Karpas-422 (cell line): Measurements from ENCODE around the gene SHC1. TPM values are rescaled to one million over a fixed set of nuclear protein-coding genes. Genes with fewer than 3 reads are reported as not detected.
"Not testable (repeated sequence)": the region's sequence is repeated elsewhere in the genome, so short reads cannot be mapped to it uniquely, and the experiment has no call there.

Experiments used
- DNase-seq: peaks from one replicate; pipeline ENCODE4 v3.0.0-alpha.2; 2015
- H2AFZ ChIP-seq: fragments of 200-600 bp; sonication (generic); 2 replicates; pipeline ENCODE4 v1.6.1; 2014; ENCODE audit warnings: antibody characterized with exemption, low read length, mixed read lengths
- H3K27ac ChIP-seq: fragments of 200-600 bp; sonication (generic); 2 replicates; pipeline ENCODE4 v1.5.1; 2014; ENCODE audit warnings: mild to moderate bottlenecking, low read length, moderate library complexity
- H3K27me3 ChIP-seq: fragments of 200-600 bp; sonication (generic); 2 replicates; pipeline ENCODE4 v1.6.1; 2014; ENCODE audit warnings: low read length, mixed read lengths
- H3K36me3 ChIP-seq: fragments of 200-600 bp; sonication (generic); 2 replicates; pipeline ENCODE4 v1.6.1; 2014; ENCODE audit warnings: low read length, mixed read lengths; ENCODE audit not compliant: insufficient read depth
- H3K4me1 ChIP-seq: fragments of 200-600 bp; sonication (generic); 2 replicates; pipeline ENCODE4 v1.6.1; 2014; ENCODE audit warnings: mild to moderate bottlenecking, low read length, mixed read lengths
- H3K4me2 ChIP-seq: fragments of 200-600 bp; sonication (generic); 2 replicates; pipeline ENCODE4 v1.6.1; 2014; ENCODE audit warnings: low read length, low read depth, mild to moderate bottlenecking; ENCODE audit not compliant: poor library complexity, severe bottlenecking
- H3K4me3 ChIP-seq: fragments of 200-600 bp; sonication (generic); 2 replicates; pipeline ENCODE4 v1.5.1; 2014; ENCODE audit warnings: mild to moderate bottlenecking, antibody characterized with exemption, low read length, mixed read lengths
- H3K79me2 ChIP-seq: fragments of 200-600 bp; sonication (generic); 2 replicates; pipeline ENCODE4 v1.6.1; 2014; ENCODE audit warnings: mild to moderate bottlenecking, low read length, mixed read lengths
- H3K9ac ChIP-seq: fragments of 200-600 bp; sonication (generic); 2 replicates; pipeline ENCODE4 v1.6.0; 2014; ENCODE audit warnings: low read length
- H3K9me2 ChIP-seq: fragments of 200-600 bp; sonication (generic), shearing (Covaris generic); replicated peaks from 2 replicates; pipeline ENCODE4 v1.6.0; 2014; ENCODE audit warnings: mild to moderate bottlenecking, low read length, moderate library complexity; ENCODE audit not compliant: insufficient read depth
- H3K9me3 ChIP-seq: fragments of 300-700, 200-600 bp; sonication (generic); 2 replicates; pipeline ENCODE4 v1.6.1; 2014; ENCODE audit warnings: low read length, mixed read lengths
- H4K20me1 ChIP-seq: fragments of 200-600 bp; sonication (generic); 2 replicates; pipeline ENCODE4 v1.6.1; 2014; ENCODE audit warnings: mild to moderate bottlenecking, antibody characterized with exemption, low read length, low read depth; ENCODE audit not compliant: insufficient read depth
- total RNA-seq: library from RNA; depleted of rRNA; stranded (reverse); fragments of >200 nt; shearing (Covaris generic); gene quantifications from 2 replicates; pipeline ENCODE4 v1.2.3, GENCODE V29; 2014; ENCODE audit warnings: low replicate concordance

Gene SHC1
- total RNA-seq, 1 experiment from 2014 or later, result 27.8 TPM

DNA sequence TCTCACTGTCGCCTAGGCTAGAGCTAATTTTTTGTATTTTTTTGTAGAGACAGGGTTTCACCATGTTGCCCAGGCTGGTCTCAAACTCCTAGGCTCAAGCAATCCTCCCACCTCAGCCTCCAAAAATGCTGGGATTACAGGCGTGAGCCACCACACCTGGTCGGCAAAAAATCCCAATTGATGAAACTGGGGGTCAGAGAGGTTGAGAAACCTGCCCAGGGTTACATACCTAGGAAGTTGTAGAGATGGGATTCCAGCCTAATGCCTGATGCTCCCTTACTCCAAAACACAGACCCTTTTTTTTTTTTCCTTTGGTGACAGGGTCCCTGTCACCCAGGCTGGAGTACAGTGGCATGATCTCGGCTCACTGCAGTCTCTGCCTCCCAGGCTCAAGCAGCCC lies 16.2 kb upstream of the SHC1 start:
- not testable (repeated sequence) for DNase-seq, H3K9ac ChIP-seq, H4K20me1 ChIP-seq, H2AFZ ChIP-seq, H3K9me3 ChIP-seq, H3K27me3 ChIP-seq, H3K4me3 ChIP-seq, H3K9me2 ChIP-seq, H3K4me2 ChIP-seq, H3K27ac ChIP-seq
- peaks cover 14% of the 10 kb centered on the region; the same call in 1 of the 2 replicates for H3K36me3 ChIP-seq
- H3K4me1 ChIP-seq, result peaks cover 17% of the 10 kb centered on the region
- peaks cover 23% of the 10 kb centered on the region for H3K79me2 ChIP-seq

- no peak overlapping the region for H2AFZ ChIP-seq
- H3K9me2 ChIP-seq, result no peaks in the 10 kb centered on the region
- H3K9me3 ChIP-seq, result no peaks in the 10 kb centered on the region
- H3K9ac ChIP-seq, result peak overlapping the region; percentile 91
- H3K27ac ChIP-seq, result peak overlapping the region; percentile 64; the same call in 1 of the 2 replicates
- no peaks in the 10 kb centered on the region for H3K27me3 ChIP-seq
- peak overlapping the region; percentile 86 for H3K4me2 ChIP-seq
- peak overlapping the region; percentile 92 for H3K4me3 ChIP-seq
- peaks cover 21% of the 10 kb centered on the region for H3K36me3 ChIP-seq
- H3K4me1 ChIP-seq, result peaks cover 17% of the 10 kb centered on the region
- H3K79me2 ChIP-seq, result peaks cover 23% of the 10 kb centered on the region
- no peak for DNase-seq
- no peaks in the 10 kb centered on the region for H4K20me1 ChIP-seq
Measured at GRCh38 chr1:154983776-154984466, 13.4 kb upstream of the SHC1 start.

DNA sequence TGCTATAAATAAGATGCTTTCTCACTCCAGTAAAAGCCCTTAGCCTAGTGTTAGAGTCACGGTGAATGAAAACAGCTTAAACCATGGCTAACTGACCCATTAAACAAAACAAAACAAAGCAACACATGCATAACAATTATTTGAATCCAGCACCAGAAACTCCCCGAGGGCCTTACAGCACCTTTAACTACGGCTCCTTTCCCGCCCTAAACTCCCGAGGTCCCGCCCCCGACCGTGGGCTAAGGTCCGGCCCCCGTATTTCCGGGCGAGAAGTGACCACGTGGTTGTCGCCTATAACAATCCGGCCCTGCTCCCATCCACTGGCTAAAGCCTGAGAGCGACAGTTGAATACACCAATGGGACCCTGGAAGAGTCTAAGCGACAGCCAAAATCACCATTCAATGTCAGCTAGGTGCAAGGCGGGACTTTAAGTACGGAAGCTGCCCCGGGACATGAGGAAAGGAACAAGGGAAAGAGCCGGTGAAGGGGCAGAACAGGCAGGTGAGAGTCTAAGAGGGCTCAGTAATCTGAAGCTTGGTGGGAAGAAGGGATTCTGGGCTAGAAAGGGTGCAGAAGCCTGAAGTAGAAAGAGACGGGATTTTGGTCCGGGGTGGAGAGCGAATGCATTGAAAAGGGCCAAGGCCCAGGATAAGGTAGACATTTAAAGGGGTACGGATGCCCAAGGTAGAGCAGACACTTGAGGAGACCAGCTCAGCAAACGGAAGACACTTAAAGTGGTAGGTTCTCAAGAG lies 12.5 kb upstream of the SHC1 start, which contains the start of gene FLAD1:
Gene FLAD1, plus strand, starts transcription at position 448 of the 752 bp plus-strand sequence. CDS start 351 bp downstream, outside the sequence.
- H3K27me3 ChIP-seq, result no peaks in the 10 kb centered on the region
- H4K20me1 ChIP-seq, result no peaks in the 10 kb centered on the region
- no peaks in the 10 kb centered on the region for H3K9me2 ChIP-seq
- H2AFZ ChIP-seq, result peak within 1 kb of the TSS; percentile 50; the same call in 1 of the 2 replicates
- H3K4me1 ChIP-seq, result peaks cover 17% of the 10 kb centered on the region
- peaks cover 20% of the 10 kb centered on the region for H3K36me3 ChIP-seq
- DNase-seq, result peak; percentile 99
- peak within 1 kb of the TSS; percentile 67 for H3K27ac ChIP-seq
- H3K4me2 ChIP-seq, result peak within 1 kb of the TSS; percentile 86
- peak within 1 kb of the TSS; percentile 92 for H3K4me3 ChIP-seq
- H3K79me2 ChIP-seq, result peaks cover 27% of the 10 kb centered on the region
- peak within 1 kb of the TSS; percentile 91 for H3K9ac ChIP-seq
- H3K9me3 ChIP-seq, result no peaks in the 10 kb centered on the region

DNA sequence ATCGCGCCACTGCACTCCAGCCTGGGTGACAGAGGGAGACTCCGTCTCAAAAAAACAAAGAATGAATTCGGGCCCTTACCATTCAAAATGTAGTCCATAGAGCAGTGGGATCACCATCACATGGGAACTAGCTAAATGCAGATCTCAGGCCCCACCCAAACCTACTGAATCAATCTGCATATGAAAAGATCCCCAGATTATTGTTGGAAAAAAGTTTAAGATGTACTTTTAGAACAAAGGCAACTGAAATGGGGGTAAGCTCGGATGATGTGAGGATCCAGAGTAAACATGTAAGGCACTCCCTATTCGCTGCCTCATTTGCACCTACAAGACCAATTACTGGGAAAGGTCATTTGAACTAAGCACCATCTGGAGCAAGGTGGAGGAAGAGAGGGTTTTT lies 11.8 kb upstream of the SHC1 start:
- Histone ChIP-seq H4K20me1 (no peaks in the 10 kb centered on the region), H3K9me2 (no peaks in the 10 kb centered on the region), H2AFZ (no peak overlapping the region), H3K27ac (peak overlapping the region; percentile 67), H3K4me1 (peaks cover 21% of the 10 kb centered on the region), H3K4me2 (peak overlapping the region; percentile 86), H3K27me3 (no peaks in the 10 kb centered on the region), H3K79me2 (peaks cover 33% of the 10 kb centered on the region), H3K4me3 (peak overlapping the region; percentile 92), H3K36me3 (peaks cover 20% of the 10 kb centered on the region), H3K9me3 (no peaks in the 10 kb centered on the region), H3K9ac (peak overlapping the region; percentile 62)
- no peak for DNase-seq

DNA sequence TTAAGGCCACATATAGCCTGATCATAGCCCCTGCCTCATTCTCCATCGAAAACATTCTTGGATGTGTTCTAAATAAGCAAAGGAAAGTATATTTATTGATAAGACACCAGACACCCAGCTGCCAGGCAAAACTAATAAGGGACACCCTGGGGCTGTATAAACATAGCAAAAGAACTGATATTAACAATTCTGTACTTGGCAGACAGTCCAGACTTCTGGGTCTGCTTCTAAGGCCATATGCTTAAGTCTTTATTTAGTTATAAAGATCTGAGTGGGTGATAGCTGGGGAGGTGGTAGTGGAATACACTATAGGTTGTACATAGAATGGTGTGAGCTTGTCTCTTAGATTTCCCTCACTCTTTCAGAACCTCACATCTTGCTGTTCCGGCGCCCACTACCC lies 7.8 kb upstream of the SHC1 start:
- Histone ChIP-seq H3K79me2 (peaks cover 44% of the 10 kb centered on the region), H3K4me2 (no peak overlapping the region), H3K4me3 (no peak overlapping the region), H3K9me2 (no peaks in the 10 kb centered on the region), H2AFZ (no peak overlapping the region), H3K9me3 (no peaks in the 10 kb centered on the region), H3K4me1 (peaks cover 29% of the 10 kb centered on the region), H3K9ac (no peak overlapping the region), H3K27ac (peak overlapping the region; percentile 94; the same call in 1 of the 2 replicates), H4K20me1 (no peaks in the 10 kb centered on the region), H3K27me3 (no peaks in the 10 kb centered on the region), H3K36me3 (peaks cover 26% of the 10 kb centered on the region)
- DNase-seq, result no peak

DNA sequence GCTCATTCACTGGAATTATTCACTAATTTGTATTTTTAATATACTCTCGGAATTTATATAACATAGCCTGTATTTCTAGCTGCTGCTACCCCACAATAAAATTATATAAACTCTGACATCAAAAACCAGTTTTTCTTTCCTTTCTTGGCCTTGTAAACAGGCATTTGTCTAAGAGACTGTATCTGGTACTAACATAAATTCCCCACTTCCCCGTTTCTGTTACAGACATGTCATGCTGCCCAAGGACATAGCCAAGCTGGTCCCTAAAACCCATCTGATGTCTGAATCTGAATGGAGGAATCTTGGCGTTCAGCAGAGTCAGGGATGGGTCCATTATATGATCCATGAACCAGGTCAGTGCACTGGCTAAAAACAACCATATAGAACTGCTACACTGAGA lies 7.2 kb upstream of the SHC1 start:
- Histone ChIP-seq H3K4me1 (peaks cover 33% of the 10 kb centered on the region), H3K79me2 (peaks cover 46% of the 10 kb centered on the region), H3K36me3 (peaks cover 26% of the 10 kb centered on the region), H3K4me2 (peak overlapping the region; percentile 23), H3K27ac (peak overlapping the region; percentile 94)
- H2AFZ ChIP-seq, H3K9me3 ChIP-seq, DNase-seq, H4K20me1 ChIP-seq, H3K9ac ChIP-seq, H3K4me3 ChIP-seq, H3K9me2 ChIP-seq, H3K27me3 ChIP-seq: not testable (repeated sequence)

DNA sequence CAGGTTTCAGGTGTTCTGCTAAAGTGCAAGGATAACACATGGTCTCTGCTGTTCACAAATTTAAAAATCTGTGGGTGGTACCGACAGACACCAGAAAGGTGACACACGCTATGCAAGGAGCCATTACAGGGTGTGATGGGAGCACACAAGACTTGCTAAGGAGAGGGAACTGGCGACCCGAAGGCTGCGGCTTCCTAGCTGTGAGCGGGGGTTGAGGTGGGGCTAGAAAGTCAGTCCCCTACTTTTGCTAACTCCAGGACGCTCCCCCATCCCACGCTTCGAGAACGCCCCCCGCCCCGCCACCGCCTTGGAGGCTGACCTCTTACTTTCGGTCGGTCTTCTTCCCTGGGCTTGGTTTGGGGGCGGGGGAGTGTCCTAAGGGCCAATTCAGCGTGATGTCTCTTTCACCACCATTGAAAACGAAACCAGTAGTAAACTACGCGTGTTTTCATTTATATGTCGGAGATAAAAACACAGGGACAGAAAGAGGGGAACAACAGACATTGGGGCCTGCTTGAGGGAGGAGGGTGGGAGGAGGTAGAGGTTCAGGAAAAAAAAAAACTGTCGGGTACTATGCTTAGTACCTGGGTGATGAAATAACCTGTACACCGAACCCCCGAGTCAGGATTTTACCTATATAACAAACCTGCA lies 5.0 kb upstream of the SHC1 start:
- H3K4me1 ChIP-seq, result peaks cover 42% of the 10 kb centered on the region
- peaks cover 62% of the 10 kb centered on the region for H3K79me2 ChIP-seq
- DNase-seq, result peak; percentile 76
- H3K27me3 ChIP-seq, result no peaks in the 10 kb centered on the region
- peaks cover 26% of the 10 kb centered on the region for H3K36me3 ChIP-seq
- H4K20me1 ChIP-seq, result no peaks in the 10 kb centered on the region
- H3K4me3 ChIP-seq, result peak overlapping the region; percentile 73
- no peaks in the 10 kb centered on the region for H3K9me2 ChIP-seq
- peak overlapping the region; percentile 94 for H3K27ac ChIP-seq
- H2AFZ ChIP-seq, result no peak overlapping the region
- H3K9me3 ChIP-seq, result no peaks in the 10 kb centered on the region
- peak overlapping the region; percentile 79 for H3K9ac ChIP-seq
- H3K4me2 ChIP-seq, result peak overlapping the region; percentile 79
